ENCODE data around the gene LRP1B.

LRP1B gene

GRCh38 chr2:141767051-141767450 is 363.8 kb downstream of the LRP1B start:
- no peaks in the 10 kb centered on the region for H3K36me3 ChIP-seq (ENCODE audit: control insufficient read depth, low read length)
- no peak overlapping the region for H3K4me2 ChIP-seq (ENCODE audit: low read length)
- H3K27me3 ChIP-seq (ENCODE audit: control insufficient read depth, low read length) = no peaks in the 10 kb centered on the region
- no peaks in the 10 kb centered on the region for H3F3A ChIP-seq (ENCODE audit: control insufficient read depth, insufficient read depth)
- H3K27ac ChIP-seq (ENCODE audit: low read depth, low read length) = no peak overlapping the region
- TF ChIP-seq CTCF (IDR thresholded peaks at IDR 0.05; ENCODE audit: low read depth, low read length, poor library complexity, severe bottlenecking) = no peak
- no peak for TF ChIP-seq EZH2phosphoT487 (IDR thresholded peaks at IDR 0.05; ENCODE audit: borderline replicate concordance, low read length)
- H3K4me1 ChIP-seq (ENCODE audit: control insufficient read depth, low read length) = no peaks in the 10 kb centered on the region
- H3K79me2 ChIP-seq (ENCODE audit: control insufficient read depth, low read length) = no peaks in the 10 kb centered on the region
- H3K9me3 ChIP-seq (ENCODE audit: control insufficient read depth, insufficient read depth, low read length) = no peaks in the 10 kb centered on the region
- H3K4me3 ChIP-seq (ENCODE audit: low read length) = no peak overlapping the region
- no peaks in the 10 kb centered on the region for H4K20me1 ChIP-seq (ENCODE audit: control insufficient read depth, insufficient read depth, low read depth, low read length)
- no peaks in the 10 kb centered on the region for H3K9me2 ChIP-seq (replicated peaks; ENCODE audit: control insufficient read depth, low read length)

- H3K4me2 ChIP-seq (ENCODE audit: low read length) = no peak overlapping the region
Observed at GRCh38 chr2:141766225-141766624, 364.6 kb downstream of the LRP1B start.

GRCh38 chr2:141748616-141749015 is 382.2 kb downstream of the LRP1B start:
- no peaks in the 10 kb centered on the region for H3F3A ChIP-seq (ENCODE audit: control insufficient read depth, insufficient read depth)
- TF ChIP-seq CTCF (IDR thresholded peaks at IDR 0.05; ENCODE audit: low read depth, low read length, poor library complexity, severe bottlenecking) = no peak
- TF ChIP-seq EZH2phosphoT487 (IDR thresholded peaks at IDR 0.05; ENCODE audit: borderline replicate concordance, low read length) = no peak
- no peaks in the 10 kb centered on the region for H3K9me2 ChIP-seq (replicated peaks; ENCODE audit: control insufficient read depth, low read length)
- no peaks in the 10 kb centered on the region for H3K79me2 ChIP-seq (ENCODE audit: control insufficient read depth, low read length)
- no peaks in the 10 kb centered on the region for H3K9me3 ChIP-seq (ENCODE audit: control insufficient read depth, insufficient read depth, low read length)
- H3K27ac ChIP-seq (ENCODE audit: low read depth, low read length) = no peak overlapping the region
- H3K27me3 ChIP-seq (ENCODE audit: control insufficient read depth, low read length) = no peaks in the 10 kb centered on the region
- H3K4me2 ChIP-seq (ENCODE audit: low read length) = no peak overlapping the region
- H3K4me3 ChIP-seq (ENCODE audit: low read length) = no peak overlapping the region
- H3K36me3 ChIP-seq (ENCODE audit: control insufficient read depth, low read length) = no peaks in the 10 kb centered on the region
- no peaks in the 10 kb centered on the region for H4K20me1 ChIP-seq (ENCODE audit: control insufficient read depth, insufficient read depth, low read depth, low read length)
- H3K4me1 ChIP-seq (ENCODE audit: control insufficient read depth, low read length) = no peaks in the 10 kb centered on the region

More at GRCh38 chr2:141766225-141766624, 364.6 kb downstream of the LRP1B start:
- H4K20me1 ChIP-seq (ENCODE audit: control insufficient read depth, insufficient read depth, low read depth, low read length) = no peaks in the 10 kb centered on the region
- H3K4me1 ChIP-seq (ENCODE audit: control insufficient read depth, low read length) = no peaks in the 10 kb centered on the region
- H3K79me2 ChIP-seq (ENCODE audit: control insufficient read depth, low read length) = no peaks in the 10 kb centered on the region
- no peaks in the 10 kb centered on the region for H3K9me2 ChIP-seq (replicated peaks; ENCODE audit: control insufficient read depth, low read length)
- H3K4me3 ChIP-seq (ENCODE audit: low read length) = no peak overlapping the region
- no peak overlapping the region for H3K27ac ChIP-seq (ENCODE audit: low read depth, low read length)
- no peaks in the 10 kb centered on the region for H3K9me3 ChIP-seq (ENCODE audit: control insufficient read depth, insufficient read depth, low read length)
- H3K36me3 ChIP-seq (ENCODE audit: control insufficient read depth, low read length) = no peaks in the 10 kb centered on the region
- no peaks in the 10 kb centered on the region for H3F3A ChIP-seq (ENCODE audit: control insufficient read depth, insufficient read depth)
- no peaks in the 10 kb centered on the region for H3K27me3 ChIP-seq (ENCODE audit: control insufficient read depth, low read length)
- no peak for TF ChIP-seq CTCF (IDR thresholded peaks at IDR 0.05; ENCODE audit: low read depth, low read length, poor library complexity, severe bottlenecking)
- no peak for TF ChIP-seq EZH2phosphoT487 (IDR thresholded peaks at IDR 0.05; ENCODE audit: borderline replicate concordance, low read length)

- TF ChIP-seq CTCF (IDR thresholded peaks at IDR 0.05; ENCODE audit: low read depth, low read length, poor library complexity, severe bottlenecking) (no peak), EZH2phosphoT487 (IDR thresholded peaks at IDR 0.05; ENCODE audit: borderline replicate concordance, low read length) (no peak)
- H3K9me2 ChIP-seq (replicated peaks; ENCODE audit: control insufficient read depth, low read length) = no peaks in the 10 kb centered on the region
- no peaks in the 10 kb centered on the region for H3F3A ChIP-seq (ENCODE audit: control insufficient read depth, insufficient read depth)
- H3K4me1 ChIP-seq (ENCODE audit: control insufficient read depth, low read length) = no peaks in the 10 kb centered on the region
- no peak overlapping the region for H3K4me2 ChIP-seq (ENCODE audit: low read length)
- H3K4me3 ChIP-seq (ENCODE audit: low read length) = no peak overlapping the region
- H3K27ac ChIP-seq (ENCODE audit: low read depth, low read length) = no peak overlapping the region
- no peaks in the 10 kb centered on the region for H3K79me2 ChIP-seq (ENCODE audit: control insufficient read depth, low read length)
- H3K27me3 ChIP-seq (ENCODE audit: control insufficient read depth, low read length) = no peaks in the 10 kb centered on the region
- no peaks in the 10 kb centered on the region for H3K9me3 ChIP-seq (ENCODE audit: control insufficient read depth, insufficient read depth, low read length)
- H4K20me1 ChIP-seq (ENCODE audit: control insufficient read depth, insufficient read depth, low read depth, low read length) = no peaks in the 10 kb centered on the region
- H3K36me3 ChIP-seq (ENCODE audit: control insufficient read depth, low read length) = no peaks in the 10 kb centered on the region
Observed at GRCh38 chr2:141741652-141742051, 389.2 kb downstream of the LRP1B start.
